HG03469 (cell line): Measurements from ENCODE around the gene PPARA.

ENCODE experiments used
- ATAC-seq: cut with Tn5 transposase; IDR thresholded peaks from one replicate; pipeline ENCODE4 v1.9.1; 2021; ENCODE audit warnings: mild to moderate bottlenecking, moderate library complexity, moderate number of reproducible peaks; ENCODE audit not compliant: unreplicated experiment

Gene PPARA

GRCh38 chr22:46142548-46143490, 7.5 kb upstream of the PPARA start:
- no peak for ATAC-seq

GRCh38 chr22:46143491-46144147, 6.7 kb upstream of the PPARA start:
- no peak for ATAC-seq

GRCh38 chr22:46145361-46145851, 4.9 kb upstream of the PPARA start:
- no peak for ATAC-seq

- no peak for ATAC-seq
Observed at GRCh38 chr22:46145896-46146295, 4.4 kb upstream of the PPARA start.

GRCh38 chr22:46146329-46146728, 4.0 kb upstream of the PPARA start:
- ATAC-seq = no peak

- ATAC-seq = no peak
Observed at GRCh38 chr22:46147061-46147460, 3.3 kb upstream of the PPARA start.

GRCh38 chr22:46147471-46148267, 2.7 kb upstream of the PPARA start:
- ATAC-seq = no peak

GRCh38 chr22:46148336-46148735, 2.0 kb upstream of the PPARA start:
- no peak for ATAC-seq

- ATAC-seq = no peak
Observed at GRCh38 chr22:46148816-46149511, 1.4 kb upstream of the PPARA start.

GRCh38 chr22:46149512-46150033, 753 bp upstream of the PPARA start:
- ATAC-seq = no peak

GRCh38 chr22:46150655-46151477, 540 bp downstream of the PPARA start:
- ATAC-seq = no peak

GRCh38 chr22:46153930-46154329, 3.6 kb downstream of the PPARA start:
- ATAC-seq = no peak

GRCh38 chr22:46156031-46156430, 5.7 kb downstream of the PPARA start:
- no peak for ATAC-seq

GRCh38 chr22:46158283-46158682, 8.0 kb downstream of the PPARA start:
- no peak for ATAC-seq

GRCh38 chr22:46159212-46159611, 8.9 kb downstream of the PPARA start:
- no peak for ATAC-seq

- ATAC-seq = no peak
Observed at GRCh38 chr22:46159777-46160176, 9.5 kb downstream of the PPARA start.

GRCh38 chr22:46162285-46162684, 12.0 kb downstream of the PPARA start:
- ATAC-seq = no peak

- no peak for ATAC-seq
Observed at GRCh38 chr22:46162771-46163556, 12.6 kb downstream of the PPARA start.

GRCh38 chr22:46163557-46163888, 13.2 kb downstream of the PPARA start:
- no peak for ATAC-seq
